HG02852 (cell line): ENCODE measurements around the gene PRR33.

Experiments
- ATAC-seq: cut with Tn5 transposase; IDR thresholded peaks from one replicate; pipeline ENCODE4 v1.9.1; 2021; ENCODE audit warnings: mild to moderate bottlenecking, moderate library complexity; ENCODE audit not compliant: unreplicated experiment

The PRR33 gene

DNA sequence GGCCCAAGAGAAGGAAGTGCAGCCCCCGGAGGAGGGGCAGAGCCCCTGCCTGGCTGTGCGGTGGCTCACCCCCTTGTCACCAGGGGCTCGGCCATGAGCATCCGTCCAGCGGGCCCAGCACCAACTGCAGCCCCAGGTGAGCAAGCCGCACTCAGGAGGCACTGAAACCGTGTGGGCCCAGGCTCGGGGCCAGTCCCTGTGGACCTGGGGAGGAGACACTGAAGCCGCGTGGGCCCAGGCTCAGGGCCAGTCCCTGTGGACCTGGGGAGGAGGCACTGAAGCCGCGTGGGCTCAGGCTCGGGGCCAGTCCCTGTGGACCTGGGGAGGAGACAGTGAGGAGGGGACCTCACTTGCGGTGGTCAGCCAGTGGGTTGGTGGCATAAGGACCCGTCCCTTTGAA is 24.9 kb downstream of the PRR33 start:
- ATAC-seq, result no peak

DNA sequence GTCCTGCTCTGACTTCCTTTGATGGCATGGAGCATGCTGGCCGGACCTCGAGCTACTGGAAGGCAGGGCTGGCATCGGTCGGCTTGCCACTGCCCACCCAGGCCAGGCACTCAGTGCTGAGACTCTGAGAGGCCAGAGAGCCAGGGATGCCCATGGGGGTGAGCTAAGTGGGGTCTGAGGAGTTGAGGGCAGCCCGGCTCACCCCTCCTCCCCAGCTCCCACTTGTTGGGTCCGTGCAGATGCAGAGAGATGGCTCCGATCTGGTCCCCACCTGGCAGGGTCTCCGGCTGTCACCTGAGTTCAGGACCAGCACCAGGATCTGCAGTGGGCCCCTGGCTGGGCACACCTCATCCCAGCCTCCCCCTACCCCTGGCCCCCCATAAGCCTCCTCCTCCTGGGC is 25.5 kb downstream of the PRR33 start:
- ATAC-seq, result no peak

GRCh38 chr11:1864831-1865665 is 26.6 kb downstream of the PRR33 start:
- ATAC-seq, result no peak

- ATAC-seq, result no peak
Observed at GRCh38 chr11:1864231-1864630, 27.5 kb downstream of the PRR33 start.

DNA sequence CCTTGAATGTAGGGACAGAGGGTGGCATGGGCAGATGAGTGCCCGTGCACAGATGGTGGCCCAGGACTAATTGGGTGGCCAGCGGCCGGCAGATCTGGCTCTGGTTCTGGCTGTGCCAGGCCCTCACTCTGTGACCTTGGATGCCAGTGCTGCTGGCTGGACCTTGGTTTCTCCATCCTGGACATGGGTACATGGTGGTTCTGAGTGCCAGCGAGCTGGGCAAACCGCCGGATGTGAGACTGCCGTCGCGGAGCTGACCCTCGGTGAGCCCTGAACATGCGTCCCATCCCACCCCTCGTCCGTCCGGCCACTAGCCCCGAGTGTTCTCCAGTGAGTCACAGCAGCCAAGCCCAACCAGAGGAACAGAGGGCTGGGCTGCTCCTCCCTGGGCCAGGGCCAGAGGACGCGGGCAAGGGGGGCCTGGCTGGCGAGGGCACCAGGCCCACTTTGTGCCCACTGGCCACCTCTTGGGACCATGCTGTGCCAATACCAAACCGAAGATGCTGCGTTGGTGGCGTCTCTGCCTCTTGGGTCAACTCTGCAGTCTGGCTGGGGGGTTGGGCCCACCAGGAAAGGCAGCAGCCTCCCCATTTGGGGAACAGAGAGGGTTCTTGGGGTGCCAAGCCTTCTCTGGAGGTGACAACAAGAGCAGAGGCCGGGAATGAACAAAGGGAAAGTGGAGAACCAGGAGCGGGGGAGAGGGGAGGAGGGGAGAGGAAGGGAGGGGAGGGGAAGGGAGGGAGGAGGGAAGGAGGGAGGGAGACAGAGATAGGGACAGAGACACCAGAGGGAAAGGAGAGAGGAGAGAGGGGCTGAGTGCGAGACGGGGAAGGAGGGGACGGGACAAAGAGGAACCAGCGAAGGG is 28.1 kb downstream of the PRR33 start:
- no peak for ATAC-seq

DNA sequence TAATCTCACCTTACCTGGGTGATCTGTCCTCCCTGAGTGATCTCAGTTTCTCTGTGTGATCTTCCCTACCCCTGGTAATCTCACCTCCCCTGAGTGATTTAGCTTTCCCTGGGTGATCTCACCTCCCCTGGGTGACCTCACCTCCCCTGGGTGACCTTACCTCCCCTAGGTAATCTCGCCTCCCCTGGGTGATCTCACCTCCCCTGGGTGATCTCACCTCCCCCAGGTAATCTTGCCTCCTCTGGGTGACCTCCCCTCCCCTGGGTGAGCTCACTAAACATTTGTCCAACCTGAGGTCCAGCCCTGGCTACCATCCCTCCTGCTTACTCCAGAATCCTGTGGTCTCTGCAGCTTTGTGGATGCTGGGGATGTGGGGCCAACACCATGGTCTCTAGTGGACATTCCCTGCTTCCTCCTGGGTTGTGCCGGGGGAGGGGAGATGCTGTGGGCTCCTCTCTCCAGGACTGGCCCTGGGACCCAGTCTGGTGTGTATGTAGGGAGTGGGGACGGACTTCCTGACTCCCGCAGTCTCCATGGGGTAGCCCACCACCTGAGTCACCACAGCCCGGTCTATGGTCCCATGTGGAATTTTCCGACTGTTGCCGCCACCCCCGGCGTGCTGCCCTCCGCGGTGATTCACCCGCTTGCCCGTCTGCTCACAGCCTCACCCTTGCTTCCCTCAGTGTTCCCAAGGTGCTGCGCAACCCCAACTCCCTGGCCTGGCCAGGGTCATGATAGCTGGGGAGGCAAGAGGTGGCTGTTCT is 28.9 kb downstream of the PRR33 start:
- ATAC-seq, result no peak

DNA sequence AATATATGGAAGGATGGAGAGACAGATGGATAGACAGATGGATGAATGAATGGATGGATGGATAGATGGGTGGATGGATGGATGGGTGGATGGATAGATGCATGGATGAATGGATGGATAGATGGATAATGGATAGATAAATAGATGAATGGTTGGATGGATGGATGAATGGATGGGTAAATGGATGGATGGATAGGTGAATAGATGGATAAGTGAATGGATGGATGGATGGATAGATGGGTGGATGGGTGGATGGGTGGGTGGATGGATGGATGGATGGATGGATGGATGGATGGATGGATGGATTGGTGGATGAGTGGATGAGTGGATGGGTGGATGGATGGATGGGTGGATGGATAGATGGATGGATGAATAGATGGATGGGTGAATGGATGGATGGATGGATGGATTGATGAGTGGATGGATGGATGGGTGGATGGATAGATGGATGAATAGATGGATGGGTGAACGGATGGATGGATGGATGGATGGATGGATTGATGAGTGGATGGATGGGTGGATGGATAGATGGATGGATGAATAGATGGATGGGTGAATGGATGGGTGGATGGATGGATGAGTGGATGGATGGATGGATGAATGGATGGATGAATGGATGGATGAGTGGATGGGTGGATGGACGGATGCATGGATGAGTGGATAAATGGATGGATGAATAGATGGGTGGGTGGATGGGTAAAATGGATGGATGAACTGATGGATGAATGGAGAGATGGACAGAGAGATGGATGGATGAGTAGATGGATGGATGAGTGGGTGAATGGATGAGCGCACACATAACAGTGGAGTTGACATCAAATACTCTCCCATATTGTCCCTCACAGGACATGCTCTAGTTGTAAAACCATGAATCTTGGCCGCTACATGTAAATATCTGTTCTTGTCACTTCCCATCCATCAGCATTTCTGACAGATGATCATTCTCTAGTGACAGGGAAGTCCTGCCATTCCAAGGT is 30.0 kb downstream of the PRR33 start:
- ATAC-seq, result no peak

- ATAC-seq, result no peak
Observed at GRCh38 chr11:1860108-1860507, 31.6 kb downstream of the PRR33 start.

GRCh38 chr11:1859004-1859403 is 32.7 kb downstream of the PRR33 start:
- no peak for ATAC-seq

GRCh38 chr11:1858576-1858975 is 33.1 kb downstream of the PRR33 start:
- ATAC-seq, result no peak

DNA sequence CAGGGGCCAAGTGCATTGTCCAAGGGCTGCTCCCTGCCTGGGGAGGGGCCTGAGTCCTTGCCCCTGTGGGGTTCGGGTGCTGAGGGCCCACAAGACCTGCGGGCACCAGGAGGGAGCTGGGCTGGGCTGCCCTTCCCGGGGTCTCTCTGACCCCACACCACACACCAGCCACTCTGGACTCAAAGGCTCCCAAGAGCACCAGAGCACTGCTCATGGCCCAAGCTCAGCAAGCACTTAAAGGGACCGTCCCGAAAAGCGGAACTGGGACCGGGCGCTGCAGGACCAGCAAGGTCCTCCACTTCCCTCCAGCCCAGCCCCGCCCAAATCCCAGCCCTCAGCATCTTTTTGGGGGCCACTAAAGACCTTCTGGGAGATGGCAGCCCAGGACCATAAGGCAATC is 33.5 kb downstream of the PRR33 start:
- no peak for ATAC-seq

DNA sequence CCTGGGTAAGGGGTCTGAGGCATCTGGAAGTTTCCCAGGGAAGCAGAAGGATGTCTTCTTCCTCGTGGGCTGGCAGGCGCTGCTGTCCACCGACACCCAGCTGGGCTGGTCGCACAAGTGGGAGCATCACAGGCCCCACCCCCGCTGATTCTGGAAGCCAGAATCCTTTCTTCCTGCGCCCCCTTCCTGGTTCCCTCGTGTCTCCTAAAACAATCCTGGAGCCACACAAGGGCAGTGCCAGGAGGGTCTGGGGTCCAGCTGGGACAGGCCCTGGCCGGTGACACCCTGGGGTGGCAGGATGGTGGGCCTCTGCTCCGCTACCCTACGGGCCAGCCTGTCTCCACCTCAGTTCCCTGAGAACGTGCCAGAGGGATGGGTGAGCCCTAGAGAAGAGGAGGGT is 34.6 kb downstream of the PRR33 start:
- no peak for ATAC-seq

GRCh38 chr11:1856306-1857005 is 35.2 kb downstream of the PRR33 start:
- ATAC-seq, result no peak

GRCh38 chr11:1855886-1856265 is 35.8 kb downstream of the PRR33 start:
- ATAC-seq, result no peak

- peak; percentile 42 for ATAC-seq
Observed at GRCh38 chr11:1854949-1855885, 36.5 kb downstream of the PRR33 start.

- ATAC-seq, result peak; percentile 19
Observed at GRCh38 chr11:1854132-1854948, 37.4 kb downstream of the PRR33 start.

DNA sequence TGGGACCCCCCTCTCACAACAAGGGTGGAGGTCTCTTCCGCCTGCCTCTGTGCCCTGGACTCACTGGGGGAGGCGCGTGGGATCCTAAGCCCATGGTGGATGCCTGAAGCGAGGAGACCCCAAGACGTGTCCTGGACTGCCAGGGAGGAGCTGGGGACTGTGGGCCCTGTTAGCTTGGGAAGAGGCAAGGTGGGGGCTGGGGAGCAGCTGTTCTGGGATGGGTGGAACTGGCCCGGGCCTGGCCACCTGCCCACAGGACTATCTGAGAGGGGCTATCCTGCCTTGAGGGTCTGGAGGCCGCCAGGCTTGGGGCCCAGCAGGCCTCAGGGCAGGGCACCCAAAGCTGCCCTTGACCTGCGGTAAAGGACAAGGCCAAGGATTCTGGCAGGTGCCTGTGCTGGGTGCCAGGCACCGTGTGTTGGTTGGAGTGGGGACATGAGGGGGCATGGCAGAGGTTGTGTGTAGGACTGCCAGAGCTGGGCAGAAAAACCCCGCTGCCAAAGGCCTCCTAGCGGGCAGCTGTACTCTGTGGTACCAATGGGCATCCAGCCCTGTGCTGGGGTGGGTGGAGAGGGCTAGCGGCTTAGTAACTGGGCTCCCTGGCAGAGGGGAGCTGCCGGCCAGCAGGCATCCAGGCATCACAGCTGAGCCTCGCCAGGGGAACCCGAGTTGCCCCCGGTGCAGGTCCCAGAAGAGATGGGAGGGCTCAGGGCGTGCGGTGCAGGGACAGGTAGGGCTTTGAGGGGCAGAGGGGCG is 38.1 kb downstream of the PRR33 start:
- ATAC-seq, result no peak
